H54 (cell line): ENCODE results near the gene PRSS12.

ENCODE experiments used
- DNase-seq: peaks from one replicate; pipeline ENCODE4 v3.0.0; 2011; ENCODE audit warnings: low spot score, mixed read lengths; ENCODE audit not compliant: insufficient read length
- FAIRE-seq: peaks from 3 replicates; lab custom pipeline; 2011; peaks lifted over from hg19 to GRCh38; lab: Jason Lieb, UNC
- POLR2A ChIP-seq: IDR thresholded peaks from 2 replicates; pipeline ENCODE4 v1.6.1; 2011; ENCODE audit warnings: low read depth, mild to moderate bottlenecking, low read length

PRSS12 gene

DNA sequence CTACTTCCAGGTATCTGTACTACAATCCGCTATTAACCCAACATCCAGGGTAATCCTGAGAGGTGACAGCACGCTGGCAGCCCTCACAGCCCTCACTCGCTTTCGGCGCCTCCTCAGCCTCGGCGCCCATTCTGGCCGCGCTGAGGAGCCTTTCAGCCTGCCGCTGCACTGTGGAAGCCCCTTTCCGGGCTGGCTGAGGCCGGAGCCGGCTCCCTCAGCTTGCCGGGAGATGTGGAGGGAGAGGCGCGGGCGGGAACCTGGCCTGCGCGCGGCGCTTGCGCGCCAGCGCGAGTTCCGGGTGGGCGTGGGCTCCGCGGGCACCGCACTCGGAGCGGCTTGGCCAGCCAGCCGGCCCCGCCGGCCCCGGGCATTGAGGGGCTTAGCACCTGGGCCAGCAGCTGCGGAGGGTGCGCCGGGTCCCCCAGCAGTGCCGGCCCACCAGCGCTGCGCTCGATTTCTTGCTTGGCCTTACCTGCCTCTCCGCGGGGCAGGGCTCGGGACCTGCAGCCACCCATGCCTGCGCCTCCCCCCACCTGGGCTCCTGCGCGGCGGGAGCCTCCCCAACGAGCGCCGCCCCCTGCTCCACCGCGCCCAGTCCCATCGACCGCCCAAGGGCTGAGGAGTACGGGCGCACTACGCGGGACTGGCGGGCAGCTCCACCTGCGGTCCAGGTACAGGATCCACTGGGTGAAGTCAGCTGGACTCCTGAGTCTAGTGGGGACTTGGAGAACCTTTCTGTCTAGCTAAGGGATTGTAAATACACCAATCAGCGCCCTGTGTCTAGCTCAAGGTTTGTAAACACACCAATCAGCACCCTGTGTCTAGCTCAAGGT lies 87.3 kb downstream of the PRSS12 start:
- no peak for TF ChIP-seq POLR2A
- no peak for FAIRE-seq
- DNase-seq, result no peak

- TF ChIP-seq POLR2A, result no peak
- FAIRE-seq (no peak), DNase-seq (no peak)
Measured at GRCh38 chr4:118264096-118264495, 88.7 kb downstream of the PRSS12 start.

DNA sequence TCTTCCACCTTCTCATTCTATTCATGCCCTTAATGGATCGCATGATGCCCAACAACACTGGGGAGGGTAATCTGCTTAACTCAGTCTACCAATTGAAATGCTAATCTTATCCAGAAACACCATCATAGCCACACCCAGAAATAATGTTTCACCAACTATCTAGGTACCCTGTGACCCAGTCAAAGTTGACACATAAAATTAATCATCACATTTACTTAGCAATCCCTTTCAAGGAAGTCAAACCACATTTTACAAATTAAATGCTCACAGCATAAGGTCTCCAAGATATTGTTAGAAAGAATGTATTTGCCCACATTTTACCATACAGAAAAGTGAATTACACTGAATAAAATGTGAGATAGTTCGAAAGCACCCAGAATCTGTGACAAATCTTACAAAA lies 92.5 kb downstream of the PRSS12 start:
- DNase-seq (no peak), FAIRE-seq (no peak)
- TF ChIP-seq POLR2A, result no peak

GRCh38 chr4:118259111-118259510 lies 93.7 kb downstream of the PRSS12 start:
- DNase-seq (no peak), FAIRE-seq (no peak)
- TF ChIP-seq POLR2A, result no peak

- TF ChIP-seq POLR2A, result no peak
- DNase-seq, result no peak
- no peak for FAIRE-seq
Measured at GRCh38 chr4:118254368-118254767, 98.4 kb downstream of the PRSS12 start.

DNA sequence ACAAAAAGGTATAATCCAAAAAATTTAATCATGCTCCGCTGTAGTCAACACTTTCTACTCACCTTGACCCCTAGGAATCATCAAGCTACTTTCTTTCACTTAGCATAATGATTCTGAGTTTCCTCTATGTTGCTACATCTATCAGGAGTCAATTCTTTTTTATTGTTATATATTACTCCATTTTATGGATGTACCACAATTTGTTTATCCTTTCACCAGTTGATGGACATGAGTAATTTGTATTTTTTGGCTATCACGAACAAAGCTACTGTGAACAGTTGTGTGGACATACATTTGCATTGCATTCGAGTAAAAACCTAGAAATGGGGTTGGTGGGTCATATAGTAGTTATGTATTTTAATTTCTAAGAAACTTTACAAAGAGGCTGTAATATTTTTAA lies 102.9 kb downstream of the PRSS12 start:
- TF ChIP-seq POLR2A, result no peak
- no peak for DNase-seq
- no peak for FAIRE-seq

DNA sequence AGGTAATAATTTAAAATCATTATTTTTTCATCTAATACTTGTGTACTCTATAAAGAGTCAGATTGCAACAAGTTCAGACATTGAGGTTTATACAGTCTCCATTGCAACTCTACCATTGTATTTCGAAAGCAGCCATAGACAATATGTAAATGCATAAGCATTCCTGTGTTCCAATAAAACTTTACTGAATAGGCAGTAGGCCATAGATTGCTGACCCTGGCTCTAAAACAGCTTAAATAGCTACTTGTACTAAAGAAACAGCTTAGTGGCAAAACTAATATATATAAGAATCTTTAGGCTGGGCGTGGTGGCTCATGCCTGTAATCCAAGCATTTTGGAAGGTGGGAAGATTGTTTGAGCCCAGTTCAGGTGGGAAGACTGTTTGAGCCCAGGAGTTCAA lies 115.3 kb downstream of the PRSS12 start:
- FAIRE-seq, result no peak
- DNase-seq, result no peak
- no peak for TF ChIP-seq POLR2A

- TF ChIP-seq POLR2A, result no peak
- no peak for DNase-seq
- FAIRE-seq, result no peak
Measured at GRCh38 chr4:118235566-118236120, 117.2 kb downstream of the PRSS12 start.
